DMS79 treated with DMSO at 0.1 percent for 48 hours (cell line): ENCODE data around the gene MAN2B2.

Experiments used
- DNase-seq: peaks from one replicate; lab custom pipeline; 2025; lab: John Stamatoyannopoulos, UW

The MAN2B2 gene

DNA sequence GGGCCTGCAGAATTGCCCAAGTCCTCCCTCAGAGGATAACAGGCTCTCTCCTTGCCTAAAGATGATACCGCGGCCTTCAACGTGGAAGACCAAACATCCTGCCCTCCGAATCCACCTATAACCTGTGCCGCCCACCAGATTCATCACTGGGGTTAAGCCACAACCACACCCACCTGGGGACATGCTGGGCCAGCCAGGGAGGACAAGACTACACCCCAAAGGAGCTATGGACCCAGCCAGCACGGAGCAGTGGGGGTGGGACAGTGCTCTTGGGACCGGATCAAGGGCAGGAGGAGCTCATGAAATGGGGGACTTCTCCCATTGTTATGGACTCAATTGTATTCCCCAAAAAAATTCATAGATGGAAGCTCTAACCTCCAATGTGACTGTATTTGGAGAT lies 6.8 kb upstream of the MAN2B2 start:
- DNase-seq: no peak

DNA sequence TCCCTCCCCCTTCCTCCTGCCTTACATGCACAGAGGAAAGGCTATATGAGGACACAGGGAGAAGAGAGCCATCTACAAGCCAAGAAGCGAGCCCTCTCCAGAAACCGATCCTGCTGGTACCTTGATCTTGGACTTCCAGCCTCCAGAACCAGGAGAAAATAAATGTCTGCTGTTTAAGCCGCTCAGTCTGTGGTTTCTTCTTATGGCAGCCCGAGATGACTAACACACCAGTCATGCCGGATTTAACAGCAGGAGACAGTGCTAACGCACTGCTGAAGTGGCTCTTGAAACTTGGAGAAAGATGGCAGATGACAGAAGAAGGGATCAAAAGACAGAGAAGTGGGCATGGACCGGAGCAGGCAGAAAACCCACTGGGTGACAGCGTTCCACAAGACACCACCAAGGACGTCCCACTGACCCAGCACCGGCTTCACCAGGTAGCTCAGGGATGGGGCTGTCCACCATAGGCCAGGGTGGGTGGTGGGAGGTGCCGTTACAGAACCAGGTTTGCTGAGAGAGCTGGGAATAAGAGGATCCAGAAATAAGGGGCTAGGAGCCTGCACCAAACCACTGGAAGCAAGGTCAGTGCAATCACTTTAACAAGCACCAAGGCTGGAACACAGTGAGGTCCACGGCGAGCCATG lies 6.2 kb upstream of the MAN2B2 start:
- peak; percentile 31 for DNase-seq

- DNase-seq: no peak
Measured at GRCh38 chr4:6571608-6572007, 3.4 kb upstream of the MAN2B2 start.

- no peak for DNase-seq
Measured at GRCh38 chr4:6573551-6573950, 1.4 kb upstream of the MAN2B2 start.

- DNase-seq: no peak
Measured at GRCh38 chr4:6573986-6574746, 823 bp upstream of the MAN2B2 start.

GRCh38 chr4:6575503-6576240 lies 683 bp downstream of the MAN2B2 start:
- no peak for DNase-seq

DNA sequence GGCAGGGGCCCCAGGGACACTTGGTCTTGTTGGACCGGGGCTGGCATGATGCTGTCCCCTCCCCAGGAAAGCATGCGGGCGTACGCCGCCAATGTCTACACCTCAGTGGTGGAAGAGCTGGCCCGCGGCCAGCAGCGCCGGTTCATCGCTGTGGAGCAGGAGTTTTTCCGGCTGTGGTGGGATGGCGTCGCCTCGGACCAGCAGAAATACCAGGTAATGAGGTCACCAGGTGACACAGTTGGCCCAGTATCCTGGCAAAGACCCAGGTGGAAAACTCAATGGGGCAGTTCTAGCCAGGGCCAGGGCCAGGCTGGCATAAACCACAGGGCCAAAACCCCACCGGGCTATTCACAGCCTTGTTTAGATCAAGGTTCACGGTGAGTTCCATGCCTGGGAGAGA lies 1.5 kb downstream of the MAN2B2 start:
- peak; percentile 50 for DNase-seq

- DNase-seq: no peak
Measured at GRCh38 chr4:6576932-6577331, 1.9 kb downstream of the MAN2B2 start.

DNA sequence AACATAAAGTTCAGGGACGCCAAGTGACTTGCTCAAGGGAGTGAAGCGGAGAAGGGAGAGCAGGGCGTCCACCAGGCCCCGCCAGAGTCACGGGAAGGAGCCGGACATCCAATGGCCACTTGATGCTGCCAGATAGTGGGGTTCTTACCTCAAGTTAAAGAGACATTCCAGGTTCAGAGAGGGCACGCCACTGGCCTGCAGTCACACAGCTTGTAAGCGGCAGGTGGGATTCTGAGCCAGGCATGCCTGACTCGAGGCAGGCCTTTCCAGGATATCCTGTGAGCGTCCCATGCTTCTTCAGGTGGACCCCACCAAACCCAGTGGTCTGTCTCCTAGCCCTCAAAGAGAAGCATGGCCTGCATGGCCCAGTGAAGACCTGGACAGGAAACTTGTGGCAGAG lies 2.4 kb downstream of the MAN2B2 start:
- DNase-seq: no peak

DNA sequence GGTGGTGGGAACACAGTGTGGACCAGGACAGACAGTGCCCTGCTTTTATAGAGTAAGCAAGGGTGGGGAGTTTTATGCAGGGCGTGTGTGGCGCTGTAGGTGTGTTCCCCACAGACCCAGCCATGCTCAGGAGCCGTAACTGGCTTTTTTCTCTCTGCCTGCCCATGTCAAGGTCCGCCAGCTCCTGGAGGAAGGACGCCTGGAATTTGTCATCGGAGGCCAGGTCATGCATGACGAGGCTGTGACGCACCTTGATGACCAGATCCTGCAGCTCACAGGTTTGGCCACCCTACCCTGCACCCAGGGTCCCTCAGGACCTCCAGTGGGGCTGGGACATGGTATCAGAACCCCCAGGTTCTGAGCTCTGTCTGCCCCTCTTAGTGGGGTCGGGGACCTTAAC lies 3.2 kb downstream of the MAN2B2 start:
- DNase-seq: no peak

DNA sequence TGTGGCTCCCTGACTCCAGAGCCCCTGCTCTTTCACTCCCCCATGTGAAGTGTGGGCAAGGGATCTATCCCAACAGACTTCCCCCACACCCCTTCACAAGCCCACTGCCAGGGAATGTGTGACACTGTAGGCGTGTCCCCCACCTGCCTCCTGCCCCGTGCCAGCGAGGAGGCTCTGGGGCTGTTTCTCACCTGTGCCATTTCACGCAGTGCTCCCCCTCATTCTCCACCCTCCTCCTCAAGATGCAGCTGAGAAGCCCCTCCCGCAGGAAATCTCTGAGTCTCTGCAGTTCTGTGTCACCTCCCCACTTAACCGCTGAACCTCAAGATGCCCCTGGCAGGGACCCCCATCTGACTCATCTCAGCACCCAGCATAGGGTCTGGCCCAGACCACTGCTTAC lies 5.4 kb downstream of the MAN2B2 start:
- DNase-seq: no peak

DNA sequence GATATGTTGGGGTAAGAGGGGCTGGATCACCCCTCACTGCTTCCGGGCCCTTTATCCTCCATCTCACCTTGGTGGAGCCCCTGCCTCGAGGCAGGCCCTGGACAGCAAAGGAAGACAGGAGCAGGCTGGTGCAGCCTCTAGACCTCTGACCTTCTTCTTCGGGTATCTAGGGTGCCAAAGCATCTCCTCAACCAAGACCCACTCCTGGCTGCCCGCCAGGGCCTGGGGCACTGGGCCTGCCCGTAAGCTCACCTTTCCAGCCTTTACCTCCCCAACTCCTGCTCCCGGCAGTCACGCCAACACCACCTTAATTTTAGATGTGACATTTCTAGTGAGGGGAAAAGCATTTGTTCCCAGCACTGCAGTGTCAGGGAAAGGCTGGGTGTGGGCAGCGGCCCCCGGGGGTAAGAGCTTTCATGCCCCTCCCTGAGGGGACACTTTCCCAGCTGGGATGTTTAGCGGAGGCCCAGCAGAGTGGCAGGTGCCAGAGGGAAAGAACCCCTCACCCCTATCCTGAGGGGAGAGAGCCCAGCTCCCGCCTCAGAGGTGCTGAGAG lies 6.7 kb downstream of the MAN2B2 start:
- no peak for DNase-seq

DNA sequence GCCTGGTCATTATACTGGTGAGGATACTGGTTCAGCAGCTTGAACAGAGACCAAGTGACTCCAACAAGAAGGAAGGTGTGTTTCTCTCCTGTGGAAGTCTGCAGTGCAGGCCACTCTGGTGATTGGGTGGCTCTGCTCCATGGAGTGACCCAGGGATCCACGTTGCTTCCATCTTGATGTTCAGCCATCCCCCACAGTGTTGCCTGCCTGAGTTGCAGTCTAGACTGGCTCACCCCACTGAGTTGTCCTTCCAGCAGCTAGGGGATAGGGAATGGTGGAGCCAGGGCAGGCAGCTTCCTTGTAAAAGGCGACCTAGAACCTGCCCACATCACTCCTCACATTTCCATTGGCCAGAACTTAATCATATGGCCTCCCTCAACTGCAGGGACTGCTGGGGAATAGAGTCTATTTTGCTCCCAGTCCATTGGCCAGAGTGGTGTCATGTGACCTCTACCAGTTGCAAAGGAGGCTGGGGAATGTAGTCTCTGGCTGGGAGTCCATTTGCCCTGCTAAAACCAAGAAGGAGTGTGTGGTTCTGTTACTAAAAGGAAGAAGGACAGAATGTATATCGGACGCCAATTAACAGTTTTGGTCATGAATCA lies 8.0 kb downstream of the MAN2B2 start:
- no peak for DNase-seq

GRCh38 chr4:6584865-6585264 lies 9.9 kb downstream of the MAN2B2 start:
- DNase-seq: no peak

DNA sequence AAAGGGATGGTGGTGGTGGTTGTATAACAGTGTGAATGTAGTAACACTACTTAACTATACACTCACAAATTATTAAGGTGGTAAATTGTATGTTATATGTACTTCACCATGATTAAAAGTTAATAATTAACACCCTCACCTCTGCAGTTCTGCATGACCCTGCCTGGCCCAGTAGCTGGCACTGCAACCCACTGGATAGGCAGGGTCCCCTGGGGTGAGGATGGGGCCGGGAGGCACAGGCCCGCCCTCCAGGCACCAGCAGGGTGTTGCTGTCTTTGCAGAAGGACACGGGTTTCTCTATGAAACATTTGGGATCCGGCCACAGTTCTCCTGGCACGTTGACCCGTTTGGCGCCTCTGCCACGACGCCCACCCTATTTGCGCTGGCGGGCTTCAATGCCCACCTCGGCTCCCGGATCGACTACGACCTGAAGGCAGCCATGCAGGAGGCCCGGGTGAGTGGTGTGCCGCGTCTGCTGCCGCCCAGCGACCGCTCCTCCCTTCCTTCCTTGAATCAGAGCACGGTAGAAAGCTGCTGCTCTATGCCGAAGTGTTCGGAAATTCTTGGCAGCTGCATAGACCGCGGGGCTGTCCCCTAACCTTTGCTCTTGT lies 11.8 kb downstream of the MAN2B2 start:
- DNase-seq: no peak

- DNase-seq: no peak
Measured at GRCh38 chr4:6589444-6589843, 14.5 kb downstream of the MAN2B2 start.

DNA sequence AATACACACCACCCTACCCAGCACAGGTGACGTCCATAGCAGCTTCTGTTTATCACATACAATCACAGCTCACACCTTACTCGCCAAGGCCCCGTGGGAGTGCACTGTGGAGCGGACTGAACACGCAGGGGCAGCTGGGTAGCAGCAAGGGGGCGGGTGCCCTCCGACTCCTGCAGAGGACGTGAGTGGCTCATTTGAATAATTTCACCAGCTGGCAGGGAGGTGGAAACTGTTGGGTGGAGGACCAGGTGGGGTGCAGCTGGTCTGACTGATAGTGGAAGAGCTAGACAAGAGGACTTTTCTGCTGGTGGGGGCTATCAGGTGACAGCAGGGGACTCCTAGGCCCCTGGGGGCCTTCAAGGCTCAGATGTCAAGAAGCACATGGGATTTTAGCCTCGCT lies 16.3 kb downstream of the MAN2B2 start:
- DNase-seq: no peak

- DNase-seq: no peak
Measured at GRCh38 chr4:6591781-6592180, 16.8 kb downstream of the MAN2B2 start.

DNA sequence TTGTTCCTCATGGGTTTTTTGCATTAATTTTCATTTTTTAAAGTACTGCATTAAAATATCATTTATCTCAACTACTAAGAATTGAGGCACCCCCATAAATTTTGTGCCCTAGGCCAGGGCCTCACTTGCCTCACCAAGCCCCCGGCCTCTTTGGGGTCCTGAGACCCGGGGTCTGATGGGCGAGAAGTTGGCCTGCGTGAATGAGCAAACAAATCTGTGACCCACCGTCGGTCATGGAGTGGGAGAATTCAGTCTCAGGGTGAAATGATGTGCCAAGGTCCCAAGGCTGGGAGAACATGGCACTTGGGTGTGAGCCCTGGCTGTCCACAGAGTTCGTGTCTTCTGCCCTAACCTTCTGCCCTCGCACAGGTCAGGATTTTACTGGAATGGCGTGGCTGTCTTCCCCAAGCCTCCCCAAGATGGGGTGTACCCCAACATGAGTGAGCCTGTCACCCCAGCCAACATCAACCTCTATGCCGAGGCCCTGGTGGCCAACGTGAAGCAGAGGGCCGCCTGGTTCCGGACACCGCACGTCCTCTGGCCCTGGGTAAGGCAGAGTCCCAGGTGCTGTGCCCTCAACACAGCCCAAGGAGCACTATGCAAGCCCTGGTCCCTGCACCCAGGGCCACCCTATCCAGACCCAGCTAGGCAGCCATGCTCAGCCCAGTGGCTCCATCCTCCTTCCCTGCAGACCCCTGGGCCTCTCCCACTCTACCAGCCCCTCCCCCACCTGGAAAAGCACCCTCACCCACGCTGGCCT lies 18.0 kb downstream of the MAN2B2 start:
- no peak for DNase-seq

DNA sequence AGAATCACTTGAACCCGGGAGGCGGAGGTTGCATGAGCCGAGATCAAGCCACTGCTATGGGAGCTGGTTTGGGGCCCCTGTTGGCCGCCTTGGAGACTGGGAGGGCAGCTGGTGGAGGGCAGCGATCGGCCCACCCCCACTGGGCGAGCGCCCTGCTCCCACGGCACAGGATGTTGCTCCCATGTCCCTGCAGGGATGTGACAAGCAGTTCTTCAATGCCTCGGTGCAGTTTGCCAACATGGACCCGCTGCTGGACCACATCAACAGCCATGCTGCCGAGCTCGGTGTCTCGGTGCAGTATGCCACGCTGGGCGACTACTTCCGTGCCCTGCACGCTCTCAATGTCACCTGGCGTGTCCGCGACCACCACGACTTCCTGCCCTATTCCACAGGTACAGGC lies 19.4 kb downstream of the MAN2B2 start:
- no peak for DNase-seq

DNA sequence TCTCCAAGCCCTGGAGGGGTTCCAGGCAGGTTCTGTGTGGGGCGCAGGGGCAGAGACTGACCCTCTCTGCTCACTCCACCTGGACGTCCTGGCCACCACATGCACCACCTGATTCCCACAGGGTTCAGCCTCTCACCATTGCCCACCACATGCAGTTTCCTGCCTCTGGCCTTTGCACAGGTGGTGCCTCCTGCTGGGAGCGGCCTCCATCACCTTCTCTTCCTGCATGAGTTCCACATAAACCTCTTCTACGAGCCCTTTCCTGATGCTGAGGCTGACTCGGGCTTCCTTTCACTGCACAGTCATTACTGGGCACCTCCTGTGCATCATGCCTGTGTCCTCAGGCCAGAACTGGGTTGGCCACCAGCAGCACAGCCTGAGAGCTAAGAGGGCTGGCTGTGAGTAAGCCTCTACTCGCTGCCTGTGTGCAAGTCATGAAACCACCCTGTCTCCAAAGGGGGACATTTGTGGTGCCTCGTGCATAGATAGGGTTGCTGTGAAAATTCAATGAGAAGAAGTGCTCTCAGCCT lies 19.9 kb downstream of the MAN2B2 start:
- no peak for DNase-seq
